HCT116 (cell line): ENCODE data around the gene GRK6. TPM values are rescaled to one million over a fixed set of nuclear protein-coding genes. Genes with fewer than 3 reads are reported as not detected.

Source experiments
- ATAC-seq: fragments of 200-7000 bp; cut with Tn5 transposase; 2 replicates; pipeline ENCODE4 v1.9.1; 2020; ENCODE audit warnings: mild to moderate bottlenecking, moderate library complexity
- BruUV-seq: library from RNA; stranded (reverse); fragments of 400-500 nt; replicated peaks from 2 replicates; lab custom pipeline; 2021; lab: Mats Ljungman, UMichigan
- CTCF ChIA-PET: fragments of 300-600 bp; sonication (Branson Sonifier 250); formaldehyde crosslinking; loops from one replicate; lab custom pipeline; 2021; ENCODE audit warnings: antibody characterized with exemption; lab: Charles Lee
- POLR2A ChIA-PET: fragments of 300-600, 350-600 bp; sonication (Branson Sonifier 250); formaldehyde crosslinking; loops from one replicate; lab custom pipeline; 2021; ENCODE audit warnings: antibody characterized with exemption; lab: Charles Lee
- RAD21 ChIA-PET, 2 experiments: fragments of 300-600 bp; sonication (Branson Sonifier 250); formaldehyde crosslinking; loops; one replicate each; lab custom pipeline; 2023; ENCODE audit warnings: low total read pairs in 2 of 2; ENCODE audit not compliant: uncharacterized antibody in 2 of 2, unreplicated experiment in 2 of 2, low non-redundant PET in 1 of 2; lab: Charles Lee
- DNase-seq: peaks from one replicate; pipeline ENCODE4 v3.0.0-alpha.2; 2010; ENCODE audit warnings: low read depth, low spot score
- H2AFZ ChIP-seq: fragments of 200-600 bp; shearing (Covaris generic), sonication (generic); 2 replicates; pipeline ENCODE4 v1.6.1; 2017; ENCODE audit warnings: low read depth, mixed run types, mixed read lengths, antibody characterized with exemption, low read length; ENCODE audit not compliant: poor library complexity, severe bottlenecking
- H3K27ac ChIP-seq: 2 replicates; pipeline ENCODE4 v1.5.1; 2012; ENCODE audit warnings: low read depth, low read length
- H3K27me3 ChIP-seq: fragments of 200-600 bp; sonication (generic); 2 replicates; pipeline ENCODE4 v1.6.1; 2016; ENCODE audit warnings: mixed run types, low read length, mixed read lengths; ENCODE audit not compliant: insufficient read depth
- H3K36me3 ChIP-seq, 2 experiments: fragments of 200-500 bp in 1 of 2; fragments of 200-600 bp in 1 of 2; sonication (Bioruptor generic) in 1 of 2; sonication (generic) in 1 of 2; 2 replicates each; pipeline versions ENCODE4 v1.5.1 to v1.6.1; 2014 to 2016; ENCODE audit warnings: low read length in 2 of 2, inconsistent platforms in 1 of 2, mixed read lengths in 1 of 2, mixed run types in 1 of 2; ENCODE audit not compliant: insufficient read depth in 2 of 2, control insufficient read depth in 1 of 2
- H3K4me1 ChIP-seq, 2 experiments: fragments of 200-600 bp in 1 of 2; sonication (generic) in 1 of 2; 2 replicates each; pipeline versions ENCODE4 v1.5.1 to v1.6.1; 2012 to 2017; ENCODE audit warnings: low read length in 2 of 2, inconsistent platforms in 1 of 2, mild to moderate bottlenecking in 1 of 2, mixed read lengths in 1 of 2, mixed run types in 1 of 2, moderate library complexity in 1 of 2; ENCODE audit not compliant: insufficient read depth in 2 of 2, control insufficient read depth in 1 of 2
- H3K4me2 ChIP-seq: fragments of 200-600 bp; sonication (generic); 2 replicates; pipeline ENCODE4 v1.6.1; 2017; ENCODE audit warnings: mixed run types, low read length, mixed read lengths
- H3K4me3 ChIP-seq, 2 experiments: fragments of 200-600 bp in 1 of 2; sonication (generic) in 1 of 2; replicated peaks in 1 of 2; 2 replicates each; pipeline ENCODE4 v1.5.1; 2011 to 2016; ENCODE audit warnings: low read length in 2 of 2, control low read depth in 1 of 2, low read depth in 1 of 2, mild to moderate bottlenecking in 1 of 2, mixed read lengths in 1 of 2, mixed run types in 1 of 2
- H3K79me2 ChIP-seq: fragments of 200-600 bp; sonication (generic); 2 replicates; pipeline ENCODE4 v1.6.1; 2017; ENCODE audit warnings: mild to moderate bottlenecking, mixed run types, low read length, moderate library complexity, mixed read lengths; ENCODE audit not compliant: insufficient read depth
- H3K9ac ChIP-seq: fragments of 200-600 bp; sonication (generic); 2 replicates; pipeline ENCODE4 v1.6.1; 2016; ENCODE audit warnings: low read length, mixed read lengths
- H3K9me2 ChIP-seq: fragments of 200-600 bp; sonication (generic), shearing (Covaris generic); 2 replicates; pipeline ENCODE4 v1.6.1; 2017; ENCODE audit warnings: mixed run types, mild to moderate bottlenecking, moderate library complexity; ENCODE audit not compliant: insufficient read depth
- H3K9me3 ChIP-seq, 2 experiments: fragments of 200-500 bp in 1 of 2; fragments of 200-600 bp in 1 of 2; sonication (Bioruptor generic) in 1 of 2; sonication (generic) in 1 of 2; 2 replicates each; pipeline ENCODE4 v1.6.1; 2014 to 2017; ENCODE audit warnings: low read length in 2 of 2, mixed read lengths in 2 of 2, inconsistent platforms in 1 of 2, low read depth in 1 of 2, mild to moderate bottlenecking in 1 of 2, mixed run types in 1 of 2, moderate library complexity in 1 of 2; ENCODE audit not compliant: control insufficient read depth in 1 of 2, insufficient read depth in 1 of 2
- H4K20me1 ChIP-seq: fragments of 200-600 bp; sonication (generic), shearing (Covaris generic); 2 replicates; pipeline ENCODE4 v1.6.1; 2017; ENCODE audit warnings: mixed run types, mild to moderate bottlenecking, moderate library complexity; ENCODE audit not compliant: insufficient read depth
- CBX3 ChIP-seq: IDR thresholded peaks from 2 replicates; pipeline ENCODE4 v1.6.1; 2012; ENCODE audit warnings: low read depth
- CEBPB ChIP-seq: IDR thresholded peaks from 2 replicates; pipeline ENCODE4 v1.6.1; 2012; ENCODE audit warnings: low read depth
- CTCF ChIP-seq, 3 experiments: fragments of 200-600 bp in 1 of 3; sonication (generic) in 1 of 3; IDR thresholded peaks in 2 of 3; conservative IDR thresholded peaks in 1 of 3; 2 replicates each; pipeline ENCODE4 v1.5.1; 2012 to 2017; ENCODE audit warnings: low read depth in 2 of 3, low read length in 2 of 3, antibody characterized with exemption in 1 of 3, borderline replicate concordance in 1 of 3, control low read depth in 1 of 3, mild to moderate bottlenecking in 1 of 3, mixed read lengths in 1 of 3, mixed run types in 1 of 3, moderate library complexity in 1 of 3; ENCODE audit not compliant: insufficient read depth in 1 of 3
- ELF1 ChIP-seq: IDR thresholded peaks from 2 replicates; pipeline ENCODE4 v1.6.1; 2012; ENCODE audit warnings: low read depth, borderline replicate concordance
- EZH2phosphoT487 ChIP-seq: fragments of 200-600 bp; IDR thresholded peaks from 2 replicates; pipeline ENCODE4 v1.6.1; 2018; ENCODE audit warnings: antibody characterized with exemption, borderline replicate concordance
- FOSL1 ChIP-seq: IDR thresholded peaks from 2 replicates; pipeline ENCODE4 v1.6.1; 2012; ENCODE audit warnings: low read depth
- POLR2A ChIP-seq: IDR thresholded peaks from 2 replicates; pipeline ENCODE4 v1.7.0; 2011; ENCODE audit warnings: borderline replicate concordance; ENCODE audit not compliant: insufficient read depth, insufficient read length; ENCODE audit errors: extremely low read depth
- POLR2AphosphoS5 ChIP-seq: IDR thresholded peaks from 2 replicates; pipeline ENCODE4 v1.6.1; 2011; ENCODE audit warnings: mild to moderate bottlenecking, low read depth, low read length, moderate library complexity
- RAD21 ChIP-seq: IDR thresholded peaks from 2 replicates; pipeline ENCODE4 v1.6.1; 2012; ENCODE audit warnings: low read depth, mild to moderate bottlenecking
- SIN3A ChIP-seq: IDR thresholded peaks from 2 replicates; pipeline ENCODE4 v1.6.1; 2012; ENCODE audit warnings: low read depth
- SP1 ChIP-seq: IDR thresholded peaks from 2 replicates; pipeline ENCODE4 v1.6.1; 2012; ENCODE audit warnings: low read depth
- SRF ChIP-seq: IDR thresholded peaks from 2 replicates; pipeline ENCODE4 v1.6.1; 2012; ENCODE audit warnings: low read depth
- TCF7L2 ChIP-seq: IDR thresholded peaks from 2 replicates; pipeline ENCODE4 v1.7.0; 2011; ENCODE audit warnings: borderline replicate concordance, inconsistent platforms; ENCODE audit not compliant: insufficient read depth, insufficient read length; ENCODE audit errors: extremely low read depth
- YY1 ChIP-seq: IDR thresholded peaks from 2 replicates; pipeline ENCODE4 v1.6.1; 2011; ENCODE audit warnings: low read length, low read depth, moderate library complexity, mild to moderate bottlenecking; ENCODE audit not compliant: insufficient replicate concordance; ENCODE audit errors: extremely low read depth
- ZBTB33 ChIP-seq: IDR thresholded peaks from 2 replicates; pipeline ENCODE4 v1.6.1; 2011; ENCODE audit warnings: mild to moderate bottlenecking, low read length, moderate library complexity; ENCODE audit not compliant: insufficient replicate concordance; ENCODE audit errors: extremely low read depth
- ZFX ChIP-seq: fragments of 450-650 bp; IDR thresholded peaks from 2 replicates; pipeline ENCODE4 v1.6.1; 2017
- ZNF274 ChIP-seq: fragments of 200-500 bp; sonication (Bioruptor generic); IDR thresholded peaks from 2 replicates; pipeline ENCODE4 v1.6.1; 2014; ENCODE audit warnings: mild to moderate bottlenecking, low read depth, low read length, inconsistent platforms
- intact Hi-C: fragments of 100-400 bp; cut with micrococcal nuclease; formaldehyde crosslinking; loops from 2 replicates; pipeline ENCODE4 v1.10.0; 2022
- total RNA-seq: library from RNA; stranded (reverse); gene quantifications from one replicate; pipeline ENCODE4 v1.2.1, GENCODE V29; 2021; ENCODE audit not compliant: unreplicated experiment
- TF ChIP-seq, protein P1 (sequence below): IDR thresholded peaks from 2 replicates; pipeline ENCODE4 v1.6.1; 2012; ENCODE audit warnings: low read depth
- TF ChIP-seq, protein P2 (sequence below): IDR thresholded peaks from 2 replicates; pipeline ENCODE4 v1.6.1; 2012

GRK6 gene
- total RNA-seq, 1 experiment from 2014 or later: 89.3 TPM

- H3K9me3 ChIP-seq: no peaks in the 10 kb centered on the region
- no peak for DNase-seq
- no peak for ATAC-seq
- TF ChIP-seq EZH2phosphoT487: no peak
- TF ChIP-seq, protein P1, sequence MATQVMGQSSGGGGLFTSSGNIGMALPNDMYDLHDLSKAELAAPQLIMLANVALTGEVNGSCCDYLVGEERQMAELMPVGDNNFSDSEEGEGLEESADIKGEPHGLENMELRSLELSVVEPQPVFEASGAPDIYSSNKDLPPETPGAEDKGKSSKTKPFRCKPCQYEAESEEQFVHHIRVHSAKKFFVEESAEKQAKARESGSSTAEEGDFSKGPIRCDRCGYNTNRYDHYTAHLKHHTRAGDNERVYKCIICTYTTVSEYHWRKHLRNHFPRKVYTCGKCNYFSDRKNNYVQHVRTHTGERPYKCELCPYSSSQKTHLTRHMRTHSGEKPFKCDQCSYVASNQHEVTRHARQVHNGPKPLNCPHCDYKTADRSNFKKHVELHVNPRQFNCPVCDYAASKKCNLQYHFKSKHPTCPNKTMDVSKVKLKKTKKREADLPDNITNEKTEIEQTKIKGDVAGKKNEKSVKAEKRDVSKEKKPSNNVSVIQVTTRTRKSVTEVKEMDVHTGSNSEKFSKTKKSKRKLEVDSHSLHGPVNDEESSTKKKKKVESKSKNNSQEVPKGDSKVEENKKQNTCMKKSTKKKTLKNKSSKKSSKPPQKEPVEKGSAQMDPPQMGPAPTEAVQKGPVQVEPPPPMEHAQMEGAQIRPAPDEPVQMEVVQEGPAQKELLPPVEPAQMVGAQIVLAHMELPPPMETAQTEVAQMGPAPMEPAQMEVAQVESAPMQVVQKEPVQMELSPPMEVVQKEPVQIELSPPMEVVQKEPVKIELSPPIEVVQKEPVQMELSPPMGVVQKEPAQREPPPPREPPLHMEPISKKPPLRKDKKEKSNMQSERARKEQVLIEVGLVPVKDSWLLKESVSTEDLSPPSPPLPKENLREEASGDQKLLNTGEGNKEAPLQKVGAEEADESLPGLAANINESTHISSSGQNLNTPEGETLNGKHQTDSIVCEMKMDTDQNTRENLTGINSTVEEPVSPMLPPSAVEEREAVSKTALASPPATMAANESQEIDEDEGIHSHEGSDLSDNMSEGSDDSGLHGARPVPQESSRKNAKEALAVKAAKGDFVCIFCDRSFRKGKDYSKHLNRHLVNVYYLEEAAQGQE: no peak
- no peak for TF ChIP-seq ZBTB33
- no peak for TF ChIP-seq TCF7L2
- TF ChIP-seq, protein P2, sequence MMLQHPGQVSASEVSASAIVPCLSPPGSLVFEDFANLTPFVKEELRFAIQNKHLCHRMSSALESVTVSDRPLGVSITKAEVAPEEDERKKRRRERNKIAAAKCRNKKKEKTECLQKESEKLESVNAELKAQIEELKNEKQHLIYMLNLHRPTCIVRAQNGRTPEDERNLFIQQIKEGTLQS: no peak
- TF ChIP-seq CTCF (IDR thresholded peaks at IDR 0.05 in 2 of 3, conservative IDR thresholded peaks at IDR 0.05 in 1 of 3; ENCODE audit: borderline replicate concordance in 1 of 3, insufficient read depth in 1 of 3, low read depth in 2 of 3, low read length in 2 of 3): no peak
- TF ChIP-seq RAD21: no peak
- TF ChIP-seq SRF: no peak
- TF ChIP-seq CEBPB: no peak
- TF ChIP-seq ZNF274: no peak
- TF ChIP-seq YY1: no peak
- TF ChIP-seq FOSL1: no peak
- no peak for TF ChIP-seq POLR2AphosphoS5
- no peak for TF ChIP-seq POLR2A
- no peak for TF ChIP-seq SP1
- TF ChIP-seq CBX3: no peak
- no peak for TF ChIP-seq ELF1
- TF ChIP-seq SIN3A: no peak
- TF ChIP-seq ZFX: no peak
- TF ChIP-seq, all 23 proteins: peak for 0
- H2AFZ ChIP-seq: no peak overlapping the region
- H3K27ac ChIP-seq: no peak overlapping the region
- peaks cover 33% of the 10 kb centered on the region for H3K79me2 ChIP-seq
- BruUV-seq: no TSS peak
- H3K36me3 ChIP-seq: peaks cover 23 to 41% of the 10 kb centered on the region in 2 experiments; a peak in 3 of 4 replicates
- no peaks in the 10 kb centered on the region for H3K27me3 ChIP-seq
- POLR2A ChIA-PET: interaction anchor here (1.3 kb wide), 1 partner anchor 42 kb away, joined by 3 read pairs; no protein-coding TSS in a partner anchor
- H3K4me1 ChIP-seq: peaks cover 7 to 19% of the 10 kb centered on the region in 2 experiments; a peak in 3 of 4 replicates
- H4K20me1 ChIP-seq: no peaks in the 10 kb centered on the region
- CTCF ChIA-PET: no interaction called here
- H3K4me2 ChIP-seq: no peak overlapping the region
- intact Hi-C loops: no loop called here
- no peak overlapping the region for H3K4me3 ChIP-seq
- no peaks in the 10 kb centered on the region for H3K9me2 ChIP-seq
- H3K9ac ChIP-seq: no peak overlapping the region
- RAD21 ChIA-PET: interaction anchor here in 1 of 2 experiments (0.6 kb wide), 1 partner anchor 22 kb away, joined by 7 read pairs; no protein-coding TSS in a partner anchor
Observed at GRCh38 chr5:177432143-177432838, 5.8 kb downstream of the GRK6 start.
